ENCODE data around the gene SRA1. TPM values are rescaled to one million over a fixed set of nuclear protein-coding genes. Genes with fewer than 3 reads are reported as not detected.

The SRA1 gene
- total and polyA plus RNA-seq, 9 of the 15 experiments (the other 6 are each of a cell fraction or from before 2014, with no cell fraction given): 24.1 to 47.4 (median 41.3) TPM

- Histone ChIP-seq H3K27ac (ENCODE audit: extremely low read depth, low read depth, low read length) (no peak overlapping the region), H3K4me3 (no peak overlapping the region), H3K9ac (ENCODE audit: insufficient read depth in 1 of 2, low read depth in 2 of 2, low read length in 2 of 2) (no peak overlapping the region), H3K9me3 (replicated peaks; ENCODE audit: control insufficient read depth, insufficient read depth, low read depth, low read length) (no peaks in the 10 kb centered on the region), H3K4me1 (replicated peaks in 1 of 2; ENCODE audit: control insufficient read depth in 2 of 2, insufficient read depth in 2 of 2, low read length in 2 of 2) (peaks cover 42 to 60% of the 10 kb centered on the region in 2 experiments), H4K20me1 (replicated peaks; ENCODE audit: control insufficient read depth, insufficient read depth, low read length) (peaks cover 19% of the 10 kb centered on the region; the same call in 1 of the 2 replicates), H3K9me1 (ENCODE audit: control insufficient read depth, insufficient read depth, low read length) (peaks cover 5% of the 10 kb centered on the region), H3K36me3 (ENCODE audit: control insufficient read depth, insufficient read depth, low read length) (peaks cover 72% of the 10 kb centered on the region), H3K4me2 (ENCODE audit: insufficient read depth, low read length) (no peak overlapping the region), H3K79me2 (ENCODE audit: control insufficient read depth, insufficient read depth, low read length) (peaks cover 46% of the 10 kb centered on the region), H3K27me3 (ENCODE audit: control insufficient read depth in 2 of 2, insufficient read depth in 2 of 2, low read length in 2 of 2) (no peaks in the 10 kb centered on the region; a peak in 1 of 5 replicates), H2AFZ (ENCODE audit: low read depth, low read length) (no peak overlapping the region)
- ChIA-PET POLR2A (interaction anchor here (0.6 to 2.7 kb wide), 4 partner anchors 83 to 96 kb away, joined by 3 to 8 read pairs (median 3); partner anchors contain the start of genes IK, NDUFA2 and TMCO6), CTCF (ENCODE audit: low intra/inter-chr PET ratio) (no interaction called here)
- FAIRE-seq (no peak), DNase-seq (ENCODE audit: extremely low read depth in 1 of 4, low spot score in 3 of 4) (no peak), ATAC-seq (no peak)
- in situ Hi-C loops (cut with MboI): no loop called here
- intact Hi-C loops (cut with micrococcal nuclease): loop anchor here (10.0 kb wide), 2 partner anchors 307 to 377 kb away; partner anchors contain the start of gene CYSTM1
- 98% methylated on average over 4 of the region's 4 CpGs for WGBS (ENCODE audit: insufficient coverage, low coverage, missing lambda C conversion rate)
- TF ChIP-seq LCOR (CRISPR knock-in tag; IDR thresholded peaks at IDR 0.05) (no peak), TSC22D4 (tag; IDR thresholded peaks at IDR 0.05) (no peak), POLR2H (tag; IDR thresholded peaks at IDR 0.05; ENCODE audit: low read depth) (no peak), ELF1 (tag; IDR thresholded peaks at IDR 0.05) (no peak), E2F5 (CRISPR knock-in tag; IDR thresholded peaks at IDR 0.05) (no peak), DNMT1 (IDR thresholded peaks at IDR 0.05) (no peak), DMBX1 (CRISPR knock-in tag; IDR thresholded peaks at IDR 0.05; ENCODE audit: borderline replicate concordance) (no peak), CC2D1A (IDR thresholded peaks at IDR 0.05) (no peak), RBM14 (IDR thresholded peaks at IDR 0.05; ENCODE audit: borderline replicate concordance, insufficient read depth, low read depth, low read length) (no peak), SNAPC5 (CRISPR knock-in tag; IDR thresholded peaks at IDR 0.05) (no peak), ZNF277 (CRISPR knock-in tag; IDR thresholded peaks at IDR 0.05; ENCODE audit: borderline replicate concordance) (no peak), HMG20B (CRISPR knock-in tag; IDR thresholded peaks at IDR 0.05) (no peak), ASH1L (IDR thresholded peaks at IDR 0.05; ENCODE audit: borderline replicate concordance, low read depth, partially characterized antibody) (no peak)
- TF ChIP-seq, protein P1, sequence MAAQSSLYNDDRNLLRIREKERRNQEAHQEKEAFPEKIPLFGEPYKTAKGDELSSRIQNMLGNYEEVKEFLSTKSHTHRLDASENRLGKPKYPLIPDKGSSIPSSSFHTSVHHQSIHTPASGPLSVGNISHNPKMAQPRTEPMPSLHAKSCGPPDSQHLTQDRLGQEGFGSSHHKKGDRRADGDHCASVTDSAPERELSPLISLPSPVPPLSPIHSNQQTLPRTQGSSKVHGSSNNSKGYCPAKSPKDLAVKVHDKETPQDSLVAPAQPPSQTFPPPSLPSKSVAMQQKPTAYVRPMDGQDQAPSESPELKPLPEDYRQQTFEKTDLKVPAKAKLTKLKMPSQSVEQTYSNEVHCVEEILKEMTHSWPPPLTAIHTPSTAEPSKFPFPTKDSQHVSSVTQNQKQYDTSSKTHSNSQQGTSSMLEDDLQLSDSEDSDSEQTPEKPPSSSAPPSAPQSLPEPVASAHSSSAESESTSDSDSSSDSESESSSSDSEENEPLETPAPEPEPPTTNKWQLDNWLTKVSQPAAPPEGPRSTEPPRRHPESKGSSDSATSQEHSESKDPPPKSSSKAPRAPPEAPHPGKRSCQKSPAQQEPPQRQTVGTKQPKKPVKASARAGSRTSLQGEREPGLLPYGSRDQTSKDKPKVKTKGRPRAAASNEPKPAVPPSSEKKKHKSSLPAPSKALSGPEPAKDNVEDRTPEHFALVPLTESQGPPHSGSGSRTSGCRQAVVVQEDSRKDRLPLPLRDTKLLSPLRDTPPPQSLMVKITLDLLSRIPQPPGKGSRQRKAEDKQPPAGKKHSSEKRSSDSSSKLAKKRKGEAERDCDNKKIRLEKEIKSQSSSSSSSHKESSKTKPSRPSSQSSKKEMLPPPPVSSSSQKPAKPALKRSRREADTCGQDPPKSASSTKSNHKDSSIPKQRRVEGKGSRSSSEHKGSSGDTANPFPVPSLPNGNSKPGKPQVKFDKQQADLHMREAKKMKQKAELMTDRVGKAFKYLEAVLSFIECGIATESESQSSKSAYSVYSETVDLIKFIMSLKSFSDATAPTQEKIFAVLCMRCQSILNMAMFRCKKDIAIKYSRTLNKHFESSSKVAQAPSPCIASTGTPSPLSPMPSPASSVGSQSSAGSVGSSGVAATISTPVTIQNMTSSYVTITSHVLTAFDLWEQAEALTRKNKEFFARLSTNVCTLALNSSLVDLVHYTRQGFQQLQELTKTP (IDR thresholded peaks at IDR 0.05; ENCODE audit: low read depth in 1 of 2, partially characterized antibody in 2 of 2): no peak
- no TSS peak for BruUV-seq (replicated peaks)
Observed at GRCh38 chr5:140551872-140552271, 5.4 kb downstream of the SRA1 start.
